Fibroblast of villous mesenchyme (primary cell): ENCODE results near the gene CLCN1. TPM values are rescaled to one million over a fixed set of nuclear protein-coding genes. Genes with fewer than 3 reads are reported as not detected.

Experiments
- DNase-seq: peaks from one replicate; pipeline ENCODE4 v3.0.0-alpha.2; 2010; ENCODE audit warnings: low read depth
- H3K4me3 ChIP-seq: 2 replicates; pipeline ENCODE4 v1.5.1; 2011; ENCODE audit warnings: low read depth, mild to moderate bottlenecking, low read length
- CTCF ChIP-seq: IDR thresholded peaks from 2 replicates; pipeline ENCODE4 v1.5.1; 2012; ENCODE audit warnings: low read depth, mild to moderate bottlenecking, low read length; ENCODE audit not compliant: insufficient read depth
- total RNA-seq: library from RNA; depleted of rRNA; stranded (reverse); fragments of >200 nt; gene quantifications from 2 replicates; pipeline ENCODE4 v1.2.3, GENCODE V29; 2012

The CLCN1 gene
- total RNA-seq, 1 donor = under 0.01 TPM

- TF ChIP-seq CTCF = no peak
- DNase-seq = no peak
- no peak overlapping the region for H3K4me3 ChIP-seq
Measured at GRCh38 chr7:143327903-143328302, 12.0 kb downstream of the CLCN1 start.

- no peak overlapping the region for H3K4me3 ChIP-seq
- no peak for DNase-seq
- no peak for TF ChIP-seq CTCF
Measured at GRCh38 chr7:143329471-143330170, 13.7 kb downstream of the CLCN1 start.

GRCh38 chr7:143331179-143331801 lies 15.4 kb downstream of the CLCN1 start:
- DNase-seq = peak; percentile 80
- no peak overlapping the region for H3K4me3 ChIP-seq
- no peak for TF ChIP-seq CTCF

GRCh38 chr7:143334244-143334643 lies 18.3 kb downstream of the CLCN1 start:
- no peak for DNase-seq
- H3K4me3 ChIP-seq = no peak overlapping the region
- no peak for TF ChIP-seq CTCF

- no peak for DNase-seq
- TF ChIP-seq CTCF = no peak
- no peak overlapping the region for H3K4me3 ChIP-seq
Measured at GRCh38 chr7:143337216-143337615, 21.3 kb downstream of the CLCN1 start.

GRCh38 chr7:143341842-143342241 lies 25.9 kb downstream of the CLCN1 start:
- H3K4me3 ChIP-seq = no peak overlapping the region
- TF ChIP-seq CTCF = no peak
- no peak for DNase-seq
